Endodermal cell (in vitro differentiated cells): Measurements from ENCODE around the gene HOXA6. TPM values are rescaled to one million over a fixed set of nuclear protein-coding genes. Genes with fewer than 3 reads are reported as not detected.

ENCODE experiments used
- DNase-seq: peaks from one replicate; pipeline ENCODE4 v3.0.0-alpha.2; 2017
- H3K27ac ChIP-seq: 2 replicates; pipeline ENCODE4 v1.5.1; 2013; ENCODE audit warnings: mild to moderate bottlenecking, low read depth, low read length, moderate library complexity
- H3K27me3 ChIP-seq: 2 replicates; pipeline ENCODE4 v1.6.1; 2013; ENCODE audit warnings: mild to moderate bottlenecking, low read length, moderate library complexity; ENCODE audit not compliant: insufficient read depth, control insufficient read depth, poor library complexity, severe bottlenecking
- H3K36me3 ChIP-seq: 2 replicates; pipeline ENCODE4 v1.7.0; 2013; ENCODE audit warnings: mild to moderate bottlenecking, low read length, moderate library complexity; ENCODE audit not compliant: control insufficient read depth, insufficient read depth
- H3K4me1 ChIP-seq: one replicate; pipeline ENCODE4 v1.7.0; 2013; ENCODE audit warnings: low read length; ENCODE audit not compliant: control insufficient read depth, insufficient read depth
- H3K4me3 ChIP-seq: 2 replicates; pipeline ENCODE4 v1.5.1; 2013; ENCODE audit warnings: mild to moderate bottlenecking, low read length, moderate library complexity
- H3K9ac ChIP-seq: 2 replicates; pipeline ENCODE4 v1.6.1; 2013; ENCODE audit warnings: mild to moderate bottlenecking, low read length, moderate library complexity; ENCODE audit not compliant: poor library complexity, severe bottlenecking; ENCODE audit errors: extremely low read depth
- H3K9me3 ChIP-seq: 2 replicates; pipeline ENCODE4 v1.6.1; 2013; ENCODE audit warnings: mild to moderate bottlenecking, low read length, moderate library complexity; ENCODE audit not compliant: control insufficient read depth
- H3K27ac Mint-ChIP-seq: 2 replicates; pipeline ENCODE4 v1.8.0; 2020; ENCODE audit warnings: mixed read lengths
- H3K27me3 Mint-ChIP-seq: 2 replicates; pipeline ENCODE4 v1.8.0; 2021; ENCODE audit warnings: mild to moderate bottlenecking, mixed read lengths; ENCODE audit not compliant: insufficient read depth
- H3K36me3 Mint-ChIP-seq: 2 replicates; pipeline ENCODE4 v1.8.0; 2020; ENCODE audit warnings: low read depth, mixed read lengths
- H3K4me1 Mint-ChIP-seq: 2 replicates; pipeline ENCODE4 v1.8.0; 2020; ENCODE audit warnings: mixed read lengths
- H3K4me3 Mint-ChIP-seq: 2 replicates; pipeline ENCODE4 v1.8.0; 2020; ENCODE audit warnings: mild to moderate bottlenecking, moderate library complexity, mixed read lengths
- H3K9me3 Mint-ChIP-seq: 2 replicates; pipeline ENCODE4 v1.8.0; 2020; ENCODE audit warnings: mild to moderate bottlenecking, mixed read lengths
- WGBS, 2 experiments: methylation state at CpG; one replicate each; pipeline versions ENCODE4 v1.1.5 to v1.1.7; 2013; ENCODE audit warnings: missing lambda C conversion rate in 2 of 2, mixed read lengths in 1 of 2; ENCODE audit not compliant: insufficient coverage in 1 of 2, insufficient read length in 1 of 2; 5-methylcytosine and 5-hydroxymethylcytosine counted together
- total RNA-seq, 2 donors: library from RNA; stranded (reverse); fragmentation: NEBNext Ultra II Directional in 1 of 2; extraction: Animal tissue kit (Norgen Biotek cat#: 25700) in 1 of 2; gene quantifications; 2 replicates in 1 of 2; 3 replicates in 1 of 2; pipeline ENCODE4 v1.2.1, GENCODE V29; 2021
- TF ChIP-seq, protein P1 (sequence below): fragments of 200-600 bp; sonication (generic); conservative IDR thresholded peaks from 2 replicates; pipeline ENCODE4 v1.5.0; 2021; ENCODE audit warnings: antibody characterized with exemption, mild to moderate bottlenecking

The HOXA6 gene
- total RNA-seq, 2 donors from 2014 or later = not detected

DNA sequence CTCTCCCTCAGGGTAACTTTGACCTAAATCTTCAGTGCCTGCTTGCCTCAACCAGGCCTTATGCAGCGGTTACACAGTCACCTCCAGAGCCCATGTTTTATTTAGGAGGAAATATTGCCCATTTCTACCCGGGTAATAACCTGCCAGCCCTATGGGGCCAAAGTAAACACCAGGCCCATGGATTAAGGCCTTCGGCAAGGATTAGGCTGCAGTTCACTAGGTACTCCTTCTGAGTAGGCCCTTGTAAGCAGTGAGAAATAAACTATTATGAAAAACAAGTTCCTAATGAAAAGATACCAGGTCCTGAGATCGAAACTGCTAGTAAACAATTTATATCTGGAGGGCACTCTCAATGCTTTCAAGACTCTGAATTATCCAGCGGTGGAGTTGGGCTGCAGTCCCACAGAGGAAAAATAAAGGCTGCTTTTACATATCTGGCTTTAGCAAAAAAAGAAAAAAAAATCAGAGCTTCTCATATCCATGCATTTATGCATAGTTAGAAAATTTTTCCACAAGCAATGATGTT is 30.3 kb upstream of the HOXA6 start:
- 31 to 37% methylated on average over 4 to 5 of the region's 5 CpGs for WGBS, 2 experiments

DNA sequence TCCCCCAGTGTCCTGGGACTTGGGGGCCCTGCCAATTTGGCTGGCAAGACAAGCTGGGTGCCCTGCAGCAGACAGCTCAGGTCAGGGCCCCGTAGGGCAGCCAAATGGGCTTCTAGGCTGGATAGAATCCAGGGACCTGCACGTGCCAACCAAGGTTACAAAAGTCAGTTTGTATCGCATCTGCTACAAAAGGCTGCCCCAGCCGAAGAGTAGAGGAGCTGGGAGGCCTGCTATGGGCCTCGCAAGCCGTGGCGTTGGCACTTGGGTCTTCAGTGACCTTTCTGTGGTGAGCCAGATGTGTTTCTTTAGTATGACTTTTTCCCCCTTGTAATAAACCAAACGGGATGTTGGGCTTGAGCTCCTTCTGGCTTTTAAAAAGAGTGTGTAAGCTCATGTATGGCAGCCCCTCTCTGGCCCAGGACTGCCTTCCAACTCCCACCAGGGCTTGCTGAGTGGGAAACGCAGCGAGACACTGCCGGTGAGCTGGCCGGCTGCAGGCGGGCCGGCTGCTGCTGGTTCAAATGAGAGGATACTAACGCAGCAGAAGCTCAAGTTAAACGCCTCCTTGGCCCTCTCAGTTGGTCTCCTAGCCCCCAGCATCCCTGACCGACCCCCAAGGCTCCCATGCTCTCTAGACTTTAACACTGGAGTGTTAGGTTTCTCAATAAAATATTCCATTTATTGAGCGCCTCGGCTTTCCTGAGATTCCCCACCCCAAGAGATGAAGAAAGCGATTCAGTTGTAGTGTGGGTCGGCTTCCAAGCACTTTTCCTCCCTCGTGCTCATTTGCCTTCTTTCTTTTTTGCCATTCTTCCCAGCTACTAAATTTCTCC is 29.6 kb upstream of the HOXA6 start:
- H3K36me3 Mint-ChIP-seq = no peaks in the 10 kb centered on the region
- H3K27ac Mint-ChIP-seq = no peak overlapping the region
- peaks cover 11% of the 10 kb centered on the region for H3K9me3 ChIP-seq
- DNase-seq = no peak
- no peak overlapping the region for H3K9ac ChIP-seq
- H3K4me3 ChIP-seq = no peak overlapping the region
- H3K4me1 ChIP-seq = peaks cover 3% of the 10 kb centered on the region
- H3K4me3 Mint-ChIP-seq = no peak overlapping the region
- WGBS, 2 experiments = 28 to 36% methylated on average over 10 to 22 of the region's 22 CpGs
- H3K27ac ChIP-seq = no peak overlapping the region
- no peaks in the 10 kb centered on the region for H3K36me3 ChIP-seq
- TF ChIP-seq, protein P1, sequence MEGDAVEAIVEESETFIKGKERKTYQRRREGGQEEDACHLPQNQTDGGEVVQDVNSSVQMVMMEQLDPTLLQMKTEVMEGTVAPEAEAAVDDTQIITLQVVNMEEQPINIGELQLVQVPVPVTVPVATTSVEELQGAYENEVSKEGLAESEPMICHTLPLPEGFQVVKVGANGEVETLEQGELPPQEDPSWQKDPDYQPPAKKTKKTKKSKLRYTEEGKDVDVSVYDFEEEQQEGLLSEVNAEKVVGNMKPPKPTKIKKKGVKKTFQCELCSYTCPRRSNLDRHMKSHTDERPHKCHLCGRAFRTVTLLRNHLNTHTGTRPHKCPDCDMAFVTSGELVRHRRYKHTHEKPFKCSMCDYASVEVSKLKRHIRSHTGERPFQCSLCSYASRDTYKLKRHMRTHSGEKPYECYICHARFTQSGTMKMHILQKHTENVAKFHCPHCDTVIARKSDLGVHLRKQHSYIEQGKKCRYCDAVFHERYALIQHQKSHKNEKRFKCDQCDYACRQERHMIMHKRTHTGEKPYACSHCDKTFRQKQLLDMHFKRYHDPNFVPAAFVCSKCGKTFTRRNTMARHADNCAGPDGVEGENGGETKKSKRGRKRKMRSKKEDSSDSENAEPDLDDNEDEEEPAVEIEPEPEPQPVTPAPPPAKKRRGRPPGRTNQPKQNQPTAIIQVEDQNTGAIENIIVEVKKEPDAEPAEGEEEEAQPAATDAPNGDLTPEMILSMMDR = no peak
- peaks cover 97% of the 10 kb centered on the region for H3K27me3 Mint-ChIP-seq
- peaks cover 100% of the 10 kb centered on the region for H3K27me3 ChIP-seq
- peaks cover 12% of the 10 kb centered on the region for H3K4me1 Mint-ChIP-seq
- peaks cover 6% of the 10 kb centered on the region for H3K9me3 Mint-ChIP-seq

More for the DNA sequence above, 30.3 kb upstream of the HOXA6 start:
- H3K9me3 Mint-ChIP-seq = peaks cover 6% of the 10 kb centered on the region
- Histone ChIP-seq H3K9ac (no peak overlapping the region), H3K27ac (no peak overlapping the region), H3K4me3 (no peak overlapping the region), H3K27me3 (peaks cover 100% of the 10 kb centered on the region), H3K9me3 (peaks cover 11% of the 10 kb centered on the region), H3K4me1 (peaks cover 4% of the 10 kb centered on the region), H3K36me3 (no peaks in the 10 kb centered on the region)
- H3K4me1 Mint-ChIP-seq = peaks cover 12% of the 10 kb centered on the region
- H3K4me3 Mint-ChIP-seq = no peak overlapping the region
- H3K27me3 Mint-ChIP-seq = peaks cover 97% of the 10 kb centered on the region
- no peak overlapping the region for H3K27ac Mint-ChIP-seq
- DNase-seq = no peak
- TF ChIP-seq, protein P1 = no peak
- H3K36me3 Mint-ChIP-seq = no peaks in the 10 kb centered on the region

DNA sequence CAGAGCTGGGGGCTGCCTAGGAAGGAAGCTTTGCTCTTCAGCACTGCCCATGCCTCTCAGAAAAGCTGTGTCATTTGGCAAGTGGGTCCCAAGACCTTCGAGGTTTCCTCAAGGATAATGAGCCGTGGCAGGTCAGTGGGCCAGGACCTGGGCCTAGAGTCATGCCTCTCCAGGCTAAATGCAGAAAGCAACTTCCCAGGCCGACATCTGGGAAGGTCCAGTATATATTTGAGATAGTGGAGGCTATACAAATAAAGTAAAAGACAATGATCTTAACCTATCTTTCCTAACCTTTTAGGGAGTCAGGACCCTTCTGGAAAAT is 28.9 kb upstream of the HOXA6 start:
- Histone ChIP-seq H3K9ac (no peak overlapping the region), H3K4me3 (no peak overlapping the region), H3K27ac (no peak overlapping the region), H3K4me1 (peaks cover 3% of the 10 kb centered on the region), H3K9me3 (peaks cover 11% of the 10 kb centered on the region), H3K36me3 (no peaks in the 10 kb centered on the region), H3K27me3 (peaks cover 100% of the 10 kb centered on the region)
- DNase-seq = no peak
- H3K4me1 Mint-ChIP-seq = peaks cover 12% of the 10 kb centered on the region
- TF ChIP-seq, protein P1 = no peak
- 84 to 90% methylated on average over 2 to 3 of the region's 3 CpGs for WGBS, 2 experiments
- no peak overlapping the region for H3K27ac Mint-ChIP-seq
- peaks cover 97% of the 10 kb centered on the region for H3K27me3 Mint-ChIP-seq
- H3K9me3 Mint-ChIP-seq = peaks cover 6% of the 10 kb centered on the region
- H3K4me3 Mint-ChIP-seq = no peak overlapping the region
- no peaks in the 10 kb centered on the region for H3K36me3 Mint-ChIP-seq
